IMR-90 (cell line): ENCODE results near the gene DVL1. TPM values are rescaled to one million over a fixed set of nuclear protein-coding genes. Genes with fewer than 3 reads are reported as not detected.

ENCODE experiments used
- ATAC-seq: fragments of 200-7000 bp; cut with Tn5 transposase; 2 replicates; pipeline ENCODE4 v1.9.1; 2020; ENCODE audit warnings: low read depth, mild to moderate bottlenecking, moderate library complexity
- BruUV-seq: library from RNA; stranded (reverse); fragments of 400-500 nt; replicated peaks from 2 replicates; lab custom pipeline; 2021; lab: Mats Ljungman, UMichigan
- CTCF ChIA-PET: fragments of 300-600 bp; formaldehyde crosslinking; extraction: SDS; loops from one replicate; lab custom pipeline; 2021; ENCODE audit warnings: antibody characterized with exemption; lab: Yijun Ruan, JAX
- POLR2A ChIA-PET: fragments of 300-600 bp; sonication (Branson Sonifier 250); formaldehyde crosslinking; loops from one replicate; lab custom pipeline; 2022; ENCODE audit warnings: antibody characterized with exemption; ENCODE audit not compliant: unreplicated experiment; lab: Charles Lee
- DNase-seq: peaks from one replicate; pipeline ENCODE4 v3.0.0; 2013
- H2AFZ ChIP-seq: replicated peaks from 2 replicates; pipeline ENCODE3; 2013; ENCODE audit warnings: low read length, mild to moderate bottlenecking; ENCODE audit not compliant: poor library complexity
- H2AK5ac ChIP-seq: 2 replicates; pipeline ENCODE4 v1.6.1; 2013; ENCODE audit warnings: low read depth, low read length, inconsistent platforms
- H2AK9ac ChIP-seq: replicated peaks from 2 replicates; pipeline ENCODE3; 2013; ENCODE audit warnings: mild to moderate bottlenecking, low read depth, low read length, moderate library complexity; ENCODE audit not compliant: poor library complexity
- H2BK120ac ChIP-seq: 2 replicates; pipeline ENCODE4 v1.6.1; 2013; ENCODE audit warnings: low read depth, low read length, inconsistent platforms
- H2BK15ac ChIP-seq: 3 replicates; pipeline ENCODE4 v1.6.1; 2013; ENCODE audit warnings: low read depth, low read length, inconsistent platforms
- H2BK20ac ChIP-seq: 2 replicates; pipeline ENCODE4 v1.6.1; 2013; ENCODE audit warnings: low read depth, mild to moderate bottlenecking, inconsistent platforms, low read length, moderate library complexity
- H2BK5ac ChIP-seq: 2 replicates; pipeline ENCODE4 v1.6.1; 2013; ENCODE audit warnings: mild to moderate bottlenecking, low read depth, low read length, inconsistent platforms; ENCODE audit not compliant: poor library complexity, severe bottlenecking
- H3K14ac ChIP-seq: replicated peaks from 2 replicates; pipeline ENCODE4 v1.6.1; 2013; ENCODE audit warnings: low read depth, low read length, inconsistent platforms
- H3K18ac ChIP-seq: 2 replicates; pipeline ENCODE4 v1.6.1; 2013; ENCODE audit warnings: low read depth, low read length, control low read depth
- H3K23ac ChIP-seq: 2 replicates; pipeline ENCODE4 v1.6.1; 2013; ENCODE audit warnings: low read depth, low read length, inconsistent platforms
- H3K27ac ChIP-seq: 2 replicates; pipeline ENCODE4 v1.5.1; 2013; ENCODE audit warnings: mild to moderate bottlenecking, control low read depth, low read length; ENCODE audit not compliant: insufficient read depth
- H3K27me3 ChIP-seq: 2 replicates; pipeline ENCODE4 v1.6.1; 2013; ENCODE audit warnings: low read length; ENCODE audit not compliant: control insufficient read depth, insufficient read depth
- H3K36me3 ChIP-seq: 2 replicates; pipeline ENCODE4 v1.6.1; 2013; ENCODE audit warnings: low read length, mixed read lengths; ENCODE audit not compliant: control insufficient read depth, insufficient read depth
- H3K4ac ChIP-seq: 2 replicates; pipeline ENCODE4 v1.6.1; 2013; ENCODE audit warnings: low read depth, low read length, inconsistent platforms
- H3K4me1 ChIP-seq: 2 replicates; pipeline ENCODE4 v1.6.1; 2013; ENCODE audit warnings: low read length, mixed read lengths; ENCODE audit not compliant: control insufficient read depth, insufficient read depth
- H3K4me2 ChIP-seq: 2 replicates; pipeline ENCODE4 v1.6.1; 2013; ENCODE audit warnings: low read depth, mild to moderate bottlenecking, control low read depth, low read length, moderate library complexity
- H3K4me3 ChIP-seq: 2 replicates; pipeline ENCODE4 v1.5.1; 2013; ENCODE audit warnings: low read depth, mild to moderate bottlenecking, control low read depth, low read length, moderate library complexity; ENCODE audit not compliant: insufficient read depth
- H3K56ac ChIP-seq: 2 replicates; pipeline ENCODE4 v1.6.1; 2013; ENCODE audit warnings: low read length, inconsistent platforms; ENCODE audit not compliant: insufficient read depth; ENCODE audit errors: extremely low read depth
- H3K79me1 ChIP-seq, 2 experiments: 2 replicates each; pipeline ENCODE4 v1.6.1; 2013; ENCODE audit warnings: low read length in 2 of 2, inconsistent platforms in 1 of 2, low read depth in 1 of 2
- H3K9ac ChIP-seq: 2 replicates; pipeline ENCODE4 v1.6.1; 2013; ENCODE audit warnings: low read depth, low read length, control low read depth
- H3K9me1 ChIP-seq: 2 replicates; pipeline ENCODE4 v1.6.1; 2013; ENCODE audit warnings: low read length, inconsistent platforms; ENCODE audit not compliant: insufficient read depth
- H3K9me3 ChIP-seq: 2 replicates; pipeline ENCODE4 v1.6.1; 2013; ENCODE audit warnings: low read length; ENCODE audit not compliant: control insufficient read depth, insufficient read depth
- H4K20me1 ChIP-seq: 2 replicates; pipeline ENCODE4 v1.6.1; 2013; ENCODE audit warnings: low read length, inconsistent platforms; ENCODE audit not compliant: insufficient read depth
- H4K5ac ChIP-seq: 2 replicates; pipeline ENCODE4 v1.6.1; 2013; ENCODE audit warnings: mild to moderate bottlenecking, low read depth, low read length, control low read depth
- H4K8ac ChIP-seq, 2 experiments: 2 replicates each; pipeline ENCODE4 v1.6.1; 2013; ENCODE audit warnings: low read depth in 2 of 2, low read length in 2 of 2, control low read depth in 1 of 2, inconsistent platforms in 1 of 2
- H4K91ac ChIP-seq: 2 replicates; pipeline ENCODE4 v1.6.1; 2013; ENCODE audit warnings: low read depth, low read length, inconsistent platforms; ENCODE audit not compliant: insufficient read depth
- BHLHE40 ChIP-seq: fragments of 150-350 bp; IDR thresholded peaks from 2 replicates; pipeline ENCODE4 v1.6.1; 2016; ENCODE audit warnings: mild to moderate bottlenecking, low read depth, low read length
- CEBPB ChIP-seq: IDR thresholded peaks from 2 replicates; pipeline ENCODE4 v1.6.1; 2012; ENCODE audit warnings: low read depth, low read length, improper control_type of control experiment
- CHD1 ChIP-seq: IDR thresholded peaks from 2 replicates; pipeline ENCODE4 v1.6.1; 2012; ENCODE audit warnings: low read depth, low read length, improper control_type of control experiment
- FOS ChIP-seq: fragments of 150-350 bp; IDR thresholded peaks from 2 replicates; pipeline ENCODE4 v1.6.1; 2016; ENCODE audit warnings: low read depth, low read length
- MAFK ChIP-seq: IDR thresholded peaks from 2 replicates; pipeline ENCODE4 v1.6.1; 2012; ENCODE audit warnings: low read depth, low read length, improper control_type of control experiment
- MAZ ChIP-seq: IDR thresholded peaks from 2 replicates; pipeline ENCODE4 v1.6.1; 2012; ENCODE audit warnings: low read depth, mild to moderate bottlenecking, low read length, improper control_type of control experiment, moderate library complexity, borderline replicate concordance
- MXI1 ChIP-seq: IDR thresholded peaks from 2 replicates; pipeline ENCODE4 v1.6.1; 2012; ENCODE audit warnings: low read depth, mild to moderate bottlenecking, low read length, moderate library complexity, borderline replicate concordance
- NFE2L2 ChIP-seq: fragments of 150-350 bp; IDR thresholded peaks from 2 replicates; pipeline ENCODE4 v1.6.1; 2016; ENCODE audit warnings: low read depth, mild to moderate bottlenecking, low read length
- POLR2A ChIP-seq: IDR thresholded peaks from 2 replicates; pipeline ENCODE4 v1.6.1; 2012; ENCODE audit warnings: mild to moderate bottlenecking, low read depth, low read length
- RAD21 ChIP-seq: IDR thresholded peaks from 2 replicates; pipeline ENCODE4 v1.6.1; 2012; ENCODE audit warnings: low read length, improper control_type of control experiment
- RCOR1 ChIP-seq: IDR thresholded peaks from 2 replicates; pipeline ENCODE4 v1.6.1; 2012; ENCODE audit warnings: mild to moderate bottlenecking, low read length, improper control_type of control experiment; ENCODE audit not compliant: insufficient replicate concordance
- RFX5 ChIP-seq: IDR thresholded peaks from 2 replicates; pipeline ENCODE4 v1.8.0; 2012; ENCODE audit warnings: low read depth, mild to moderate bottlenecking, low read length, moderate library complexity
- SMC3 ChIP-seq: fragments of 150-350 bp; IDR thresholded peaks from 2 replicates; pipeline ENCODE4 v1.6.1; 2016; ENCODE audit warnings: low read depth, mild to moderate bottlenecking, antibody characterized with exemption, low read length, moderate library complexity
- WGBS, 2 experiments: methylation state at CpG; one replicate each; pipeline versions ENCODE4 v1.1.5 to v1.1.7; 2013; ENCODE audit warnings: missing lambda C conversion rate in 2 of 2; ENCODE audit not compliant: insufficient read length in 1 of 2; ENCODE audit errors: extremely low coverage in 2 of 2; 5-methylcytosine and 5-hydroxymethylcytosine counted together
- dilution Hi-C: fragments of 300-500 bp; cut with HindIII; formaldehyde crosslinking; loops from one replicate; pipeline ENCODE4 v1.14.3; 2018; ENCODE audit warnings: low sequenced_read_pairs; ENCODE audit not compliant: unreplicated experiment
- in situ Hi-C: fragments of 300-500 bp; cut with MboI; formaldehyde crosslinking; loops from 3 replicates; pipeline ENCODE4 v1.14.3; 2019; ENCODE audit warnings: low sequenced_read_pairs, inconsistent platforms, mixed read lengths
- intact Hi-C: fragments of 100-400 bp; cut with micrococcal nuclease; formaldehyde crosslinking; loops from 2 replicates; pipeline ENCODE4 v1.10.0; 2022
- polyA plus RNA-seq, 3 experiments: library from polyadenylated mRNA; depleted of rRNA; stranded (reverse); fragments of >200 nt; gene quantifications; 2 replicates each; pipeline ENCODE4 v1.2.3, GENCODE V29; 2012; ENCODE audit warnings: low replicate concordance in 1 of 3
- total RNA-seq: library from RNA; depleted of rRNA; stranded (reverse); fragments of >200 nt; gene quantifications from 2 replicates; pipeline ENCODE4 v1.2.3, GENCODE V29; 2012
- TF ChIP-seq, protein P1 (sequence below): conservative IDR thresholded peaks from 2 replicates; pipeline ENCODE4 v1.5.1; 2012; ENCODE audit warnings: mild to moderate bottlenecking, low read depth, low read length, improper control_type of control experiment
- TF ChIP-seq, protein P2 (sequence below): fragments of 150-350 bp; IDR thresholded peaks from 2 replicates; pipeline ENCODE4 v1.6.1; 2016; ENCODE audit warnings: low read depth, mild to moderate bottlenecking, low read length, moderate library complexity, borderline replicate concordance

DVL1 gene
- total and polyA plus RNA-seq, 2 of the 4 experiments (the other 2 are of a cell fraction) = 27.2 to 35.9 TPM

DNA sequence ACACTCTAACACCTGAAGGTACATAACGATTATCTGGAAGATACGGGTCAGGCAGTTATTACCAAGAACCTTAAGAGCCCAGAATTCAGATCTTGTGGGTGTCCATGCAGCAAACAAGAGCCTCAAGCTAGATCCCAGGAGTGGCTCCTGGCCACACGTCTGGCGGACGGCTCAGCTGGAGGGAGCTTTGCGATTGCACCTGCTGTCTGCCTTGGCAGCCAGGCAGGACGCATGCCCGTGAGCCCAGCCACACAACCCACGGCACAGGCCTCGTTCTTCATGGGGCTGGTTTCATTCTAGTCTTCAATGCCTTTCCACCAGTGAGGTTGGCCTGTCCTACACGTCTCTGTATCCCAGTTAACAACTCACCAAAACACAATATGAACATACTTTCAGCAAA is 44.2 kb upstream of the DVL1 start:
- ChIA-PET POLR2A (no interaction called here), CTCF (no interaction called here)
- H3K27me3 ChIP-seq = no peaks in the 10 kb centered on the region
- intact Hi-C loops = no loop called here
- peaks cover 16 to 56% of the 10 kb centered on the region in 2 experiments for H3K79me1 ChIP-seq
- H3K4me3 ChIP-seq = no peak overlapping the region
- H4K91ac ChIP-seq = no peak overlapping the region
- DNase-seq (no peak), ATAC-seq (no peak)
- H3K9ac ChIP-seq = no peak overlapping the region
- H2BK15ac ChIP-seq = no peak overlapping the region
- peaks cover 5% of the 10 kb centered on the region; the same call in 1 of the 2 replicates for H3K4me1 ChIP-seq
- TF ChIP-seq RCOR1 (no peak), SMC3 (no peak), MAZ (no peak), MAFK (no peak), CEBPB (no peak), MXI1 (no peak), FOS (no peak), BHLHE40 (no peak), RFX5 (no peak), NFE2L2 (no peak), RAD21 (no peak), CHD1 (no peak), POLR2A (no peak)
- TF ChIP-seq, protein P1, sequence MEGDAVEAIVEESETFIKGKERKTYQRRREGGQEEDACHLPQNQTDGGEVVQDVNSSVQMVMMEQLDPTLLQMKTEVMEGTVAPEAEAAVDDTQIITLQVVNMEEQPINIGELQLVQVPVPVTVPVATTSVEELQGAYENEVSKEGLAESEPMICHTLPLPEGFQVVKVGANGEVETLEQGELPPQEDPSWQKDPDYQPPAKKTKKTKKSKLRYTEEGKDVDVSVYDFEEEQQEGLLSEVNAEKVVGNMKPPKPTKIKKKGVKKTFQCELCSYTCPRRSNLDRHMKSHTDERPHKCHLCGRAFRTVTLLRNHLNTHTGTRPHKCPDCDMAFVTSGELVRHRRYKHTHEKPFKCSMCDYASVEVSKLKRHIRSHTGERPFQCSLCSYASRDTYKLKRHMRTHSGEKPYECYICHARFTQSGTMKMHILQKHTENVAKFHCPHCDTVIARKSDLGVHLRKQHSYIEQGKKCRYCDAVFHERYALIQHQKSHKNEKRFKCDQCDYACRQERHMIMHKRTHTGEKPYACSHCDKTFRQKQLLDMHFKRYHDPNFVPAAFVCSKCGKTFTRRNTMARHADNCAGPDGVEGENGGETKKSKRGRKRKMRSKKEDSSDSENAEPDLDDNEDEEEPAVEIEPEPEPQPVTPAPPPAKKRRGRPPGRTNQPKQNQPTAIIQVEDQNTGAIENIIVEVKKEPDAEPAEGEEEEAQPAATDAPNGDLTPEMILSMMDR = no peak
- TF ChIP-seq, protein P2, sequence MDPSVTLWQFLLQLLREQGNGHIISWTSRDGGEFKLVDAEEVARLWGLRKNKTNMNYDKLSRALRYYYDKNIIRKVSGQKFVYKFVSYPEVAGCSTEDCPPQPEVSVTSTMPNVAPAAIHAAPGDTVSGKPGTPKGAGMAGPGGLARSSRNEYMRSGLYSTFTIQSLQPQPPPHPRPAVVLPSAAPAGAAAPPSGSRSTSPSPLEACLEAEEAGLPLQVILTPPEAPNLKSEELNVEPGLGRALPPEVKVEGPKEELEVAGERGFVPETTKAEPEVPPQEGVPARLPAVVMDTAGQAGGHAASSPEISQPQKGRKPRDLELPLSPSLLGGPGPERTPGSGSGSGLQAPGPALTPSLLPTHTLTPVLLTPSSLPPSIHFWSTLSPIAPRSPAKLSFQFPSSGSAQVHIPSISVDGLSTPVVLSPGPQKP = no peak
- no peak overlapping the region for H4K5ac ChIP-seq
- no peaks in the 10 kb centered on the region for H3K9me3 ChIP-seq
- H2BK20ac ChIP-seq = no peak overlapping the region
- in situ Hi-C loops = no loop called here
- 99% methylated on average over 11 of the region's 11 CpGs; no CpG with 5 or more reads in 1 of the 2 experiments for WGBS, 2 experiments
- no peak overlapping the region for H2AK5ac ChIP-seq
- H2BK5ac ChIP-seq = no peak overlapping the region
- H3K4me2 ChIP-seq = no peak overlapping the region
- BruUV-seq = no TSS peak
- H3K27ac ChIP-seq = no peak overlapping the region
- dilution Hi-C loops = no loop called here
- no peak overlapping the region for H3K18ac ChIP-seq
- H3K4ac ChIP-seq = no peak overlapping the region
- peaks cover 66% of the 10 kb centered on the region for H3K36me3 ChIP-seq
- no peak overlapping the region for H2AK9ac ChIP-seq
- no peak overlapping the region for H2AFZ ChIP-seq
- peaks cover 26% of the 10 kb centered on the region; the same call in 1 of the 2 replicates for H4K20me1 ChIP-seq
- no peak overlapping the region for H3K14ac ChIP-seq
- no peak overlapping the region for H4K8ac ChIP-seq
- H3K23ac ChIP-seq = no peak overlapping the region
- H3K9me1 ChIP-seq = no peaks in the 10 kb centered on the region
- H3K56ac ChIP-seq = no peak overlapping the region
- H2BK120ac ChIP-seq = no peak overlapping the region
